Activated CD8-positive, alpha-beta T cell treated with anti-CD3 and anti-CD28 coated beads for 36 hours (primary cell): ENCODE data around the gene CELA3A. TPM values are rescaled to one million over a fixed set of nuclear protein-coding genes. Genes with fewer than 3 reads are reported as not detected.
A peak's percentile ranks its signal among the peaks of the same experiment; 100 is the strongest.

ENCODE experiments used
- ATAC-seq: fragments of 200-7000 bp; cut with Tn5 transposase; one replicate; pipeline ENCODE4 v1.10.0; 2021; ENCODE audit warnings: mild to moderate bottlenecking, moderate library complexity
- CTCF ChIA-PET: fragments of 350-600 bp; sonication (Branson Sonifier 250); formaldehyde crosslinking; loops from one replicate; lab custom pipeline; 2021; ENCODE audit warnings: antibody characterized with exemption; lab: Charles Lee
- POLR2A ChIA-PET: fragments of 350-600 bp; sonication (Branson Sonifier 250); formaldehyde crosslinking; loops from one replicate; lab custom pipeline; 2021; ENCODE audit warnings: antibody characterized with exemption; lab: Charles Lee
- DNase-seq: peaks from one replicate; pipeline ENCODE4 v3.0.0-alpha.2; 2020
- H3K27ac Mint-ChIP-seq: one replicate; pipeline ENCODE4 v1.8.0; 2021; ENCODE audit warnings: mild to moderate bottlenecking, mixed read lengths
- H3K27me3 Mint-ChIP-seq: one replicate; pipeline ENCODE4 v1.8.0; 2021; ENCODE audit warnings: mixed read lengths
- H3K36me3 Mint-ChIP-seq: one replicate; pipeline ENCODE4 v1.8.0; 2021; ENCODE audit warnings: low read depth, mixed read lengths
- H3K4me1 Mint-ChIP-seq: one replicate; pipeline ENCODE4 v1.8.0; 2021; ENCODE audit warnings: low read depth, mixed read lengths
- H3K4me3 Mint-ChIP-seq: one replicate; pipeline ENCODE4 v1.8.0; 2021; ENCODE audit warnings: mild to moderate bottlenecking, moderate library complexity, mixed read lengths
- H3K9me3 Mint-ChIP-seq: one replicate; pipeline ENCODE4 v1.8.0; 2021; ENCODE audit warnings: mixed read lengths
- CTCF ChIP-seq: fragments of 200-600 bp; IDR thresholded peaks from one replicate; pipeline ENCODE4 v1.8.0; 2022; ENCODE audit warnings: antibody characterized with exemption, mild to moderate bottlenecking
- intact Hi-C: fragments of 100-400 bp; cut with micrococcal nuclease; formaldehyde crosslinking; loops from one replicate; pipeline ENCODE4 v1.10.0; 2022
- total RNA-seq, 2 experiments: library from RNA; stranded (reverse); gene quantifications; one replicate each; pipeline ENCODE4 v1.2.3, GENCODE V29; 2021

CELA3A gene
- total RNA-seq, 2 experiments from 2014 or later = not detected

- H3K27ac Mint-ChIP-seq = peak overlapping the region; percentile 76
- ATAC-seq = no peak
Observed at GRCh38 chr1:22057861-22058260, 56.4 kb downstream of the CELA3A start.

More at GRCh38 chr1:22057861-22058260, 56.4 kb downstream of the CELA3A start:
- Mint-ChIP-seq H3K27me3 (no peaks in the 10 kb centered on the region), H3K4me3 (no peak overlapping the region), H3K9me3 (no peaks in the 10 kb centered on the region), H3K36me3 (peaks cover 58% of the 10 kb centered on the region), H3K4me1 (peaks cover 71% of the 10 kb centered on the region)
- CTCF ChIA-PET = interaction anchor here (0.7 to 1.6 kb wide), 4 partner anchors 9 to 34 kb away, joined by 3 to 8 read pairs (median 5); no protein-coding TSS in a partner anchor
- no peak for TF ChIP-seq CTCF
- intact Hi-C loops = loop anchor here (5.0 kb wide), 1 partner anchor 34 kb away; no protein-coding TSS in a partner anchor
- DNase-seq = no peak
- POLR2A ChIA-PET = interaction anchor here (1.6 to 17.7 kb wide), 3 partner anchors 8 to 31 kb away, joined by 4 to 218 read pairs (median 15); no protein-coding TSS in a partner anchor

Other genes with a start within 250 kb of the CELA3A start
- gene USP48, start 218.5 kb upstream of the CELA3A start, total RNA-seq = 10 to 100 TPM; 72.1 to 72.4 TPM
- gene LDLRAD2, start 189.4 kb upstream of the CELA3A start, total RNA-seq = under 1 TPM in 1 of 2 experiments, not detected in 1; 0.07 TPM
- gene HSPG2, start 64.3 kb upstream of the CELA3A start, total RNA-seq = 10 to 100 TPM; 52.1 to 59.0 TPM
- not detected for gene CELA3B, start 24.6 kb upstream of the CELA3A start, total RNA-seq
- gene CDC42, start 51.1 kb downstream of the CELA3A start, total RNA-seq = 100 to 1,000 TPM; 292 to 310 TPM
- not detected for gene WNT4, start 141.4 kb downstream of the CELA3A start, total RNA-seq